Small intestine (tissue), 7 donors: Measurements from ENCODE around the gene BRK1. TPM values are rescaled to one million over a fixed set of nuclear protein-coding genes. Genes with fewer than 3 reads are reported as not detected.
A peak's percentile ranks its signal among the peaks of the same experiment; 100 is the strongest.
"Not testable (repeated sequence)": the region's sequence is repeated elsewhere in the genome, so short reads cannot be mapped to it uniquely, and the experiment has no call there.

Source experiments
- DNase-seq, 2 donors: peaks; one replicate each; pipeline versions ENCODE4 v3.0.0 to v3.0.0-alpha.2; 2013
- FAIRE-seq: peaks from 2 replicates; lab custom pipeline; 2012; peaks lifted over from hg19 to GRCh38; lab: Jason Lieb, UNC
- H3K27ac ChIP-seq, 3 donors: one replicate each; pipeline ENCODE4 v1.5.1; 2013; ENCODE audit warnings: low read length in 2 of 3, mild to moderate bottlenecking in 2 of 3, control low read depth in 1 of 3, inconsistent platforms in 1 of 3, low read depth in 1 of 3, moderate library complexity in 1 of 3
- H3K27me3 ChIP-seq, 3 donors: one replicate each; pipeline ENCODE4 v1.6.1; 2013; ENCODE audit warnings: low read length in 3 of 3, inconsistent platforms in 1 of 3; ENCODE audit not compliant: control insufficient read depth in 3 of 3, insufficient read depth in 3 of 3
- H3K36me3 ChIP-seq, 3 donors: one replicate each; pipeline ENCODE4 v1.6.1; 2013; ENCODE audit warnings: low read length in 3 of 3, inconsistent platforms in 1 of 3, low read depth in 1 of 3, mild to moderate bottlenecking in 1 of 3, moderate library complexity in 1 of 3; ENCODE audit not compliant: control insufficient read depth in 3 of 3, insufficient read depth in 2 of 3
- H3K4me1 ChIP-seq, 3 donors: one replicate each; pipeline ENCODE4 v1.6.1; 2013; ENCODE audit warnings: low read length in 2 of 3, inconsistent platforms in 1 of 3, low read depth in 1 of 3, mild to moderate bottlenecking in 1 of 3, moderate library complexity in 1 of 3; ENCODE audit not compliant: control insufficient read depth in 3 of 3, insufficient read depth in 2 of 3
- H3K4me3 ChIP-seq, 3 donors: one replicate each; pipeline ENCODE4 v1.5.1; 2013; ENCODE audit warnings: low read length in 3 of 3, control low read depth in 1 of 3, inconsistent platforms in 1 of 3, low read depth in 1 of 3, mild to moderate bottlenecking in 1 of 3, moderate library complexity in 1 of 3
- H3K9me3 ChIP-seq, 2 donors: one replicate each; pipeline ENCODE4 v1.6.1; 2013; ENCODE audit warnings: low read depth in 1 of 2, low read length in 1 of 2; ENCODE audit not compliant: control insufficient read depth in 2 of 2, insufficient read depth in 1 of 2
- WGBS, 3 donors: extraction: QIAGEN DNeasy Blood & Tissue Kit; methylation state at CpG; one replicate each; pipeline ENCODE4 v1.1.7; 2013; 5-methylcytosine and 5-hydroxymethylcytosine counted together
- polyA plus RNA-seq, 4 donors: library from polyadenylated mRNA; stranded (reverse) in 3 of 4; unstranded in 1 of 4; fragments of 200-250 nt in 3 of 4; fragments of 120-200 nt in 1 of 4; gene quantifications; one replicate each; pipeline versions ENCODE4 v1.2.1 to v1.2.3, GENCODE V29; 2013
- donor health status: healthy with polysubstance abuse.
- donor health status: control.
- donor health status: control.
- donor health status: Bipolar disorder and iron deficiency.
- donor health status: healthy.

BRK1 gene
- polyA plus RNA-seq, 4 donors = 147 to 191 (median 171) TPM

DNA sequence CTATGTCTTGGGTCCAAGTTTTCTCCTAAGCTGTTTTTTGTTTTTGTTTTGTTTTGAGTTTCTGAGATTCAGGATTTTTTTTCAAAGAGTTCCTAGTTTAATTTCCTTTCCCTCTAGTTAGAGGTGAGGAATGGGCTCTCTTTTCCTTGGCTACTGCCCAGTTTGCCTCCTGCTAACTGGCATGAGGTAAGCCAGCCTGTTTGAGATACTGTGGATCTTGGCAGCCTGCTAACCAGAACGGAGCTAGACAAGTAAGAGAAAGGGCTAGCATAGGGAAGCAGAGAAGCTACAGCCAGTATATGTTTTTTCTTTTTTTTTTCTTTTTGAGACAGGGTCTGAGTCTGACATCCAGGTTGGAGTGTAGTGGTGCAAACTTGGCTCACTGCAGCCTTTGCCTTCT is 24.7 kb upstream of the BRK1 start:
- peaks cover 0 to 11% (median 0%) of the 10 kb centered on the region in 3 donors for H3K36me3 ChIP-seq
- 20 to 67% (median 65%) methylated on average over 1 of the region's 1 CpG for WGBS, 3 donors
- not testable (repeated sequence) for H3K4me1 ChIP-seq, H3K27ac ChIP-seq, FAIRE-seq, H3K4me3 ChIP-seq, DNase-seq, H3K9me3 ChIP-seq, H3K27me3 ChIP-seq

DNA sequence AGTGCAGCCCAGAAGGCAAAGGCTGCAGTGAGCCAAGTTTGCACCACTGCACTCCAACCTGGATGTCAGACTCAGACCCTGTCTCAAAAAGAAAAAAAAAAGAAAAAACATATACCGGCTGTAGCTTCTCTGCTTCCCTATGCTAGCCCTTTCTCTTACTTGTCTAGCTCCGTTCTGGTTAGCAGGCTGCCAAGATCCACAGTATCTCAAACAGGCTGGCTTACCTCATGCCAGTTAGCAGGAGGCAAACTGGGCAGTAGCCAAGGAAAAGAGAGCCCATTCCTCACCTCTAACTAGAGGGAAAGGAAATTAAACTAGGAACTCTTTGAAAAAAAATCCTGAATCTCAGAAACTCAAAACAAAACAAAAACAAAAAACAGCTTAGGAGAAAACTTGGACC is 24.1 kb upstream of the BRK1 start:
- DNase-seq, H3K27ac ChIP-seq, FAIRE-seq: not testable (repeated sequence)

GRCh38 chr3:10093678-10094077 is 21.8 kb upstream of the BRK1 start:
- Histone ChIP-seq H3K36me3 (peaks cover 0 to 7% (median 0%) of the 10 kb centered on the region in 3 donors), H3K4me1 (no peaks in the 10 kb centered on the region), H3K4me3 (no peak overlapping the region), H3K27me3 (no peaks in the 10 kb centered on the region), H3K9me3 (no peaks in the 10 kb centered on the region), H3K27ac (no peak overlapping the region)
- 96 to 100% (median 96%) methylated on average over 3 of the region's 3 CpGs for WGBS, 3 donors
- FAIRE-seq = no peak
- DNase-seq = no peak

More for the DNA sequence above, 24.1 kb upstream of the BRK1 start:
- not testable (repeated sequence) for H3K36me3 ChIP-seq, H3K4me1 ChIP-seq, H3K4me3 ChIP-seq, H3K9me3 ChIP-seq, H3K27me3 ChIP-seq
- 68 to 81% (median 80%) methylated on average over 1 to 2 of the region's 2 CpGs for WGBS, 3 donors

- 97 to 99% (median 97%) methylated on average over 5 of the region's 5 CpGs for WGBS, 3 donors
- Histone ChIP-seq H3K27me3 (no peaks in the 10 kb centered on the region), H3K4me1 (no peaks in the 10 kb centered on the region), H3K9me3 (no peaks in the 10 kb centered on the region), H3K36me3 (peaks cover 0 to 7% (median 0%) of the 10 kb centered on the region in 3 donors), H3K27ac (no peak overlapping the region), H3K4me3 (no peak overlapping the region)
- DNase-seq (no peak), FAIRE-seq (no peak)
Measured at GRCh38 chr3:10099041-10099440, 16.4 kb upstream of the BRK1 start.

- Histone ChIP-seq H3K9me3 (no peaks in the 10 kb centered on the region), H3K4me1 (no peaks in the 10 kb centered on the region), H3K4me3 (no peak overlapping the region), H3K27me3 (peaks cover 0 to 4% (median 0%) of the 10 kb centered on the region in 3 donors), H3K36me3 (no peaks in the 10 kb centered on the region), H3K27ac (no peak overlapping the region)
- FAIRE-seq (no peak), DNase-seq (no peak)
- 78 to 88% (median 85%) methylated on average over 2 of the region's 2 CpGs for whole genome bisulfite sequencing, 3 donors
Measured at GRCh38 chr3:10106919-10107318, 8.6 kb upstream of the BRK1 start.

DNA sequence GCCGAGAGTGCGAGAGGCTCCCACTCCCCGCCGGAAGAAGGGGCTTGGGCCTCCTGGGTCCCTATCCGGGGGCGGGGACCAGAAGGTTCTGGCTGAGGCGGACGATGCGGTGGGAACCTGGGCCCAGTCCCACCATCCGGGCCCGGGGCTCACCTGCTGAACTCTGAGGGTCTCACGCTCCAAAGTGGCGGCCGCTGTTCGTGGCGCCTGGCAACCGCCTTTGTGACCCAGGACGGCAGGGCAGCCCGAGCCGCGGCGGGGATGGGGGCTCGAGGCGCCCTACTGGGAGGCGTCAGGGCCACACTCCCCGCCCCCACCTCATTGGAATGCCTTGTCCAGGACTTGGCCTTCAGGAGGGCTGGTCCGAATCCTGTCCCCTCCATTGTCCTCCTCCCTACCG is 7.4 kb upstream of the BRK1 start, which contains the start of gene FANCD2OS:
Gene FANCD2OS, minus strand, starts transcription at position 165 of the 400 bp plus-strand sequence. CDS start 3,481 bp downstream, outside the sequence.
- H3K9me3 ChIP-seq = no peaks in the 10 kb centered on the region
- 82 to 84% (median 83%) methylated on average over 18 to 28 of the region's 28 CpGs for WGBS, 3 donors
- no peak for DNase-seq
- FAIRE-seq = no peak
- no peak within 1 kb of the TSS for H3K27ac ChIP-seq
- no peaks in the 10 kb centered on the region for H3K4me1 ChIP-seq
- H3K27me3 ChIP-seq = peaks cover 0 to 4% (median 0%) of the 10 kb centered on the region in 3 donors
- no peaks in the 10 kb centered on the region for H3K36me3 ChIP-seq
- no peak within 1 kb of the TSS for H3K4me3 ChIP-seq

DNA sequence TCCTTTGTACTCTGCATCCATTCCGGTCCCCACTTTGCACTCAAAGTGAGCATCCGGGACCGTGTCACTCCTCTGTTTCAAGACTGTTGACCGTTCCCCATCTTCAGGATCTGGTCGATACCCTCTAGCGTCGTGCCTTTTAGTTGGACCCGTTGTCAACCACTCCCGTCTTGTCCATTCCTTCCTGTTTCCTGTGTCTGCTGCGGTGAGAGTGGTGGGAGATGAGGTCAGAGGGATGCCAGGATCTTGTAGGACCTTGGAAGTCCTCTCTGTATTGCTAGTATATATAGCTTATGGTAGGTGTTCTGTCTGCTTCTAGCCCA is 624 bp downstream of the BRK1 start:
- 0 to 1% (median 1%) methylated on average over 10 of the region's 10 CpGs for WGBS, 3 donors

GRCh38 chr3:10116928-10117327 is 1.5 kb downstream of the BRK1 start:
- WGBS, 3 donors = 71 to 87% (median 84%) methylated on average over 4 of the region's 4 CpGs
- H3K4me3 ChIP-seq = no peak overlapping the region

More for the DNA sequence above, 624 bp downstream of the BRK1 start:
- H3K36me3 ChIP-seq = peaks cover 0 to 7% (median 0%) of the 10 kb centered on the region in 3 donors
- peak in 1 of 2 donors; percentile 35 for DNase-seq
- H3K4me3 ChIP-seq = peak overlapping the region; percentile 38 to 83 (median 79)
- H3K9me3 ChIP-seq = no peaks in the 10 kb centered on the region
- peak overlapping the region; percentile 36 to 56 (median 50) for H3K27ac ChIP-seq
- no peaks in the 10 kb centered on the region for H3K27me3 ChIP-seq
- FAIRE-seq = no peak
- H3K4me1 ChIP-seq = peaks cover 2 to 8% (median 7%) of the 10 kb centered on the region in 3 donors

DNA sequence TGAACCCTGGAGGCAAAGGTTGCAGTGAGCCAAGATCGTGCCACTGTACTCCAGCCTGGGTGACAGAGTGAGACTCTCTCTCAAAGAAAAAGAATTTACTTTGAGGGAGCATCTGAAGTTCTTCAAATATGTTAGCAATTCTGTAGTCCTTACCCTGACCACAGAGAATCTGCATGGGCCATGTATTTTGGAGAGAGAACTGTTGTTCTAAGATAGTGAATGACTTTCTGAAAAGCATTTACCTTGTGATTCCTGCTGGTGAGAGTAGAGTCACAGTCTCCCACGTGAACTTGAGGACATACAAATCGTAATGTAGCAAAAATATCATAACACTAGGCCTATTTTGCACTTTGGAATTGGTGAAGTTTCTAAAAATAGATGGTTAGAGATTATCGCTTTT is 3.9 kb downstream of the BRK1 start:
- no peak overlapping the region for H3K27ac ChIP-seq
- no peaks in the 10 kb centered on the region for H3K27me3 ChIP-seq
- FAIRE-seq (no peak), DNase-seq (no peak)
- H3K4me1 ChIP-seq = peaks cover 2 to 8% (median 7%) of the 10 kb centered on the region in 3 donors
- no peaks in the 10 kb centered on the region for H3K9me3 ChIP-seq
- peaks cover 0 to 16% (median 0%) of the 10 kb centered on the region in 3 donors for H3K36me3 ChIP-seq
- no peak overlapping the region for H3K4me3 ChIP-seq
- WGBS, 3 donors = 73 to 80% (median 80%) methylated on average over 4 of the region's 4 CpGs

More at GRCh38 chr3:10116928-10117327, 1.5 kb downstream of the BRK1 start:
- no peaks in the 10 kb centered on the region for H3K27me3 ChIP-seq
- H3K9me3 ChIP-seq = no peaks in the 10 kb centered on the region
- no peak for FAIRE-seq
- no peak for DNase-seq
- H3K4me1 ChIP-seq = peaks cover 2 to 8% (median 7%) of the 10 kb centered on the region in 3 donors
- peaks cover 0 to 7% (median 0%) of the 10 kb centered on the region in 3 donors for H3K36me3 ChIP-seq
- H3K27ac ChIP-seq = no peak overlapping the region
